CD8-positive, alpha-beta memory T cell (primary cell): Measurements from ENCODE around the gene FBXW4. TPM values are rescaled to one million over a fixed set of nuclear protein-coding genes. Genes with fewer than 3 reads are reported as not detected.
A peak's percentile ranks its signal among the peaks of the same experiment; 100 is the strongest.

Experiments
- CTCF ChIA-PET: fragments of 350-600 bp; sonication (Branson Sonifier 250); formaldehyde crosslinking; loops from one replicate; lab custom pipeline; 2021; ENCODE audit warnings: antibody characterized with exemption; lab: Charles Lee
- POLR2A ChIA-PET: fragments of 350-600 bp; sonication (Branson Sonifier 250); formaldehyde crosslinking; loops from one replicate; lab custom pipeline; 2021; ENCODE audit warnings: antibody characterized with exemption; lab: Charles Lee
- DNase-seq, 5 donors: peaks; one replicate each; pipeline versions ENCODE4 v3.0.0 to v3.0.0-alpha.2; 2020 to 2022; ENCODE audit warnings: mixed read lengths in 1 of 5
- H3K27ac ChIP-seq: one replicate; pipeline ENCODE4 v1.7.0; 2013; ENCODE audit warnings: low read depth, mild to moderate bottlenecking, low read length, moderate library complexity
- H3K27me3 ChIP-seq: 2 replicates; pipeline ENCODE4 v1.7.0; 2013; ENCODE audit warnings: low read length, mild to moderate bottlenecking; ENCODE audit not compliant: insufficient read depth, poor library complexity, severe bottlenecking
- H3K36me3 ChIP-seq: 2 replicates; pipeline ENCODE4 v1.7.0; 2013; ENCODE audit warnings: mild to moderate bottlenecking, low read length, moderate library complexity; ENCODE audit not compliant: insufficient read depth
- H3K4me1 ChIP-seq: 2 replicates; pipeline ENCODE4 v1.7.0; 2013; ENCODE audit warnings: mild to moderate bottlenecking, low read length, moderate library complexity; ENCODE audit not compliant: insufficient read depth
- H3K4me3 ChIP-seq: 2 replicates; pipeline ENCODE4 v1.7.0; 2013; ENCODE audit warnings: mild to moderate bottlenecking, low read length
- H3K9me3 ChIP-seq: 2 replicates; pipeline ENCODE4 v1.7.0; 2013; ENCODE audit warnings: mild to moderate bottlenecking, low read length
- H3K27ac Mint-ChIP-seq, 8 donors: one replicate each; pipeline ENCODE4 v1.8.0; 2020 to 2021; ENCODE audit warnings: mixed read lengths in 8 of 8, mild to moderate bottlenecking in 6 of 8, inconsistent platforms in 3 of 8, moderate library complexity in 3 of 8
- H3K27me3 Mint-ChIP-seq, 2 donors: one replicate each; pipeline ENCODE4 v1.8.0; 2020 to 2021; ENCODE audit warnings: mixed read lengths in 2 of 2, mild to moderate bottlenecking in 1 of 2, moderate library complexity in 1 of 2
- H3K36me3 Mint-ChIP-seq, 3 donors: one replicate each; pipeline ENCODE4 v1.8.0; 2020 to 2021; ENCODE audit warnings: mixed read lengths in 3 of 3, inconsistent platforms in 1 of 3, mild to moderate bottlenecking in 1 of 3
- H3K4me1 Mint-ChIP-seq, 3 donors: one replicate each; pipeline ENCODE4 v1.8.0; 2020 to 2021; ENCODE audit warnings: mixed read lengths in 3 of 3, inconsistent platforms in 1 of 3, mild to moderate bottlenecking in 1 of 3
- H3K4me3 Mint-ChIP-seq, 7 donors: one replicate each; pipeline ENCODE4 v1.8.0; 2020 to 2021; ENCODE audit warnings: mixed read lengths in 7 of 7, mild to moderate bottlenecking in 6 of 7, moderate library complexity in 4 of 7, inconsistent platforms in 2 of 7
- H3K9me3 Mint-ChIP-seq, 5 donors: one replicate each; pipeline ENCODE4 v1.8.0; 2020 to 2022; ENCODE audit warnings: mixed read lengths in 5 of 5, mild to moderate bottlenecking in 3 of 5, moderate library complexity in 2 of 5, inconsistent platforms in 1 of 5
- polyA plus RNA-seq: library from polyadenylated mRNA; unstranded; fragments of 300-500 nt; fragmentation: Illumina TruSeq; gene quantifications from one replicate; pipeline ENCODE4 v1.2.3, GENCODE V29; 2021
- total RNA-seq, 2 experiments: library from RNA; stranded (reverse); gene quantifications; one replicate each; pipeline ENCODE4 v1.2.3, GENCODE V29; 2021

Gene FBXW4
- total and polyA plus RNA-seq, 3 experiments from 2014 or later: 13.1 to 54.4 (median 44.2) TPM

DNA sequence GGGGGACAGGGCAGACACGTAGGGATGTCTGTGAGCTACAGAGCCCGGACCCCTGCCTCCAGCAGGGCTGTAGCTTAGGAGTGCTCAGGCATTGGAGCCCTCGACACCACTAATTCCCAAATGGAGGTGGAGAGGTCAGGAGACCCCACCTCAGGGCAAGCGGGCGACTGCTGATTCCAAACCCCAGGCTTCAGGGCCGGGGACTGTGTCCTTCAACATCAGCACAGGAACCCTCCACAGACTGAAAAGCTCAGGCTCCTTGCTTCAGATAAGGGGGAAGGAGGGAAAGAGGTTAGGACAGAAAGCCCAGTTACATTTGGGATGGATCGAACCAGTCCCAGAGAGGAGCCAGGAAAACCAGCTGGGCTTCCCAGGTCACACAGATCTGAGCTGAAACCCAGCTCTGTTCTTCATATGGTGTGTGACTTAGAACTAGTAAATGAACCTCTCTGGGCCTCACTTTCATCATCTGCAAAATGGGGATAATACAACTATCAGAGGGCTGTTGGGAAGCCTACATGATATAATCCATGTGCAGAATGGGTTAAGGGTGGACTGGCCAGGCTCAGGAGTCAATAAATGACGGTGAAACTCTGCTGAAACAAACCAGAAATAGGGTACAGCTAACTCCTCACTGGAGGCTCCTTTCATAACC is 123.6 kb downstream of the FBXW4 start:
- H3K27ac Mint-ChIP-seq: peak overlapping the region in 2 of 8 donors; percentile 54 to 89
- POLR2A ChIA-PET: interaction anchor here (0.6 kb wide), 1 partner anchor 72 kb away, joined by 3 read pairs; no protein-coding TSS in a partner anchor

DNA sequence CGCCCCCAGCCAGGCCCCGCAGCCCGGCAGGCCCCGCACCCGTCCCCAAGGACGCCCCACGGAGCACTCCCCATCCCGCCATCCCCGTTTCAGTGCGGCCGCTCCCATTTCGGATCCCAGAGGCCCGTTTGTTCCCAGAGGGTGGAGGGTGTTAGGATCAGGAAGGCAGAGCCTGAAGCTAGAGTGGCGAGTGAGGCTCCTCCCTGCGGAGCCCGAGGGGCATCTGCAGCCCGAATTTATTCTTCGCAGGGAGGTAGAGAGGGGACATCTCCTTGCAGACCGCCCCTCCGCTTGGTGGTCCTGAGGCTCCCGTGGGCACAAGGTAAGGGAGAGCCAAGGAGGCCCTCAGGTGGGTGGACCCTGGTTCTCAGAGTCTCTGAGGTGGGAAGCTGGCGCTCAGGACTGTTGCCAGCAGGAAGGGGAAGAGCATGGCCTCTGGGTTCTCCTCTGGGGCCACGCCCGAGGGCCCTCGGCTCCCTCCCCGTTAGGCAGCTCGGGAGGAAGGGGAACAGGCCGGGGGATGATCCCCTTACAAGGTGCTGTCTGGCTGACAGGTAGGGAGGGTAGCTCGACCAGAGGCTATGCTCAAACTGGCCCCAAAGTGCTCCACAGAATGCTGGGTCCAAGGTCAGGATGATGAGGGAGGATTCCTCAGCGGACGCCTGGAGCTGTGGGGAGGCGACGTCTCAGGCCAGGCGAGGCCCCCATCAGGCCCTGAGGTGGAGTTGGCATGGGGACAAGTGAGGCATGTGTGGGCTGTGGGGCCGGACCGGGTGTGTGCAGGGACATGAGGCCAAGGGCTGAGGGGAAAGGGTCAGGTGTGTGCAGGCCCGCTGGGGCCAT is 124.3 kb downstream of the FBXW4 start:
- Mint-ChIP-seq H3K4me1 (peaks cover 11 to 21% (median 15%) of the 10 kb centered on the region in 3 donors), H3K27ac (peak overlapping the region in 2 of 8 donors; percentile 54 to 89), H3K4me3 (peak overlapping the region in 6 of 7 donors; percentile 46 to 89 (median 73)), H3K9me3 (no peaks in the 10 kb centered on the region), H3K36me3 (no peaks in the 10 kb centered on the region), H3K27me3 (peaks cover 26 to 37% of the 10 kb centered on the region in 2 donors)
- no peak overlapping the region for H3K4me3 ChIP-seq
- no peak for DNase-seq
- no peak overlapping the region for H3K27ac ChIP-seq
- no peaks in the 10 kb centered on the region for H3K36me3 ChIP-seq
- no peaks in the 10 kb centered on the region for H3K9me3 ChIP-seq
- ChIA-PET POLR2A (no interaction called here), CTCF (interaction anchor here (0.6 to 3.6 kb wide), 18 partner anchors 11 to 409 kb away, joined by 3 to 60 read pairs (median 4); partner anchors contain the start of genes DPCD and POLL)
- peaks cover 14% of the 10 kb centered on the region for H3K4me1 ChIP-seq
- H3K27me3 ChIP-seq: peaks cover 33% of the 10 kb centered on the region

More for the DNA sequence above, 123.6 kb downstream of the FBXW4 start:
- Histone ChIP-seq H3K9me3 (no peaks in the 10 kb centered on the region), H3K27me3 (peaks cover 33% of the 10 kb centered on the region), H3K4me3 (no peak overlapping the region), H3K36me3 (no peaks in the 10 kb centered on the region), H3K4me1 (peaks cover 14% of the 10 kb centered on the region), H3K27ac (no peak overlapping the region)
- CTCF ChIA-PET: interaction anchor here (0.8 to 3.6 kb wide), 14 partner anchors 10 to 410 kb away, joined by 3 to 60 read pairs (median 4); partner anchors contain the start of genes DPCD and POLL
- peaks cover 9 to 18% (median 15%) of the 10 kb centered on the region in 3 donors for H3K4me1 Mint-ChIP-seq
- peak overlapping the region in 3 of 7 donors; percentile 19 to 62 (median 28) for H3K4me3 Mint-ChIP-seq
- peaks cover 21 to 31% of the 10 kb centered on the region in 2 donors for H3K27me3 Mint-ChIP-seq
- H3K36me3 Mint-ChIP-seq: peaks cover 0 to 2% (median 0%) of the 10 kb centered on the region in 3 donors
- no peaks in the 10 kb centered on the region for H3K9me3 Mint-ChIP-seq
- DNase-seq: no peak

GRCh38 chr10:101569622-101570427 is 125.1 kb downstream of the FBXW4 start:
- peaks cover 33 to 44% of the 10 kb centered on the region in 2 donors for H3K27me3 Mint-ChIP-seq
- POLR2A ChIA-PET: interaction anchor here (0.5 kb wide), 1 partner anchor 356 kb away, joined by 3 read pairs; no protein-coding TSS in a partner anchor

DNA sequence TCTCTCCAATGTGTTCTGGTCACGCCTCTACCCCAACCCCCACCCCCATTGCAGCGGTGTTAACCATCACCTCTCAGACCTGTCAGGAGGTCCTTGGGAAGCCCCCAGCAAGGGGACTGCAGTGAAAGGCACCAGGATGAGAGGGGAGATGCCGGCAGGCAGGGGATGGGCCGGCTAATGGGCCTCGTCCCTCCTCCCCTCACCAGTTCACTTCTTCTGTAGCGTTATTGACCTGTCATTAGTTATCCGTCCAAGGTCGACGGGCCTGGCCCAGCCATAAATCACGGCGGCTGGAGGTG is 125.7 kb downstream of the FBXW4 start:
- POLR2A ChIA-PET: interaction anchor here (0.5 kb wide), 1 partner anchor 356 kb away, joined by 3 read pairs; no protein-coding TSS in a partner anchor
- no peak for DNase-seq
- no peak overlapping the region for H3K27ac Mint-ChIP-seq
- peak overlapping the region; percentile 38 to 80 (median 68) for H3K4me3 Mint-ChIP-seq
- peaks cover 36 to 47% of the 10 kb centered on the region in 2 donors for H3K27me3 Mint-ChIP-seq
- Histone ChIP-seq H3K9me3 (no peaks in the 10 kb centered on the region), H3K4me3 (no peak overlapping the region), H3K27me3 (peaks cover 36% of the 10 kb centered on the region), H3K4me1 (peaks cover 14% of the 10 kb centered on the region), H3K27ac (no peak overlapping the region), H3K36me3 (no peaks in the 10 kb centered on the region)
- H3K9me3 Mint-ChIP-seq: no peaks in the 10 kb centered on the region
- CTCF ChIA-PET: interaction anchor here (0.6 to 3.6 kb wide), 15 partner anchors 9 to 408 kb away, joined by 3 to 60 read pairs (median 4); partner anchors contain the start of genes DPCD and POLL
- H3K36me3 Mint-ChIP-seq: no peaks in the 10 kb centered on the region
- H3K4me1 Mint-ChIP-seq: peaks cover 11 to 21% (median 15%) of the 10 kb centered on the region in 3 donors

More at GRCh38 chr10:101569622-101570427, 125.1 kb downstream of the FBXW4 start:
- Histone ChIP-seq H3K27me3 (peaks cover 36% of the 10 kb centered on the region), H3K9me3 (no peaks in the 10 kb centered on the region), H3K4me3 (peak overlapping the region; percentile 75), H3K36me3 (no peaks in the 10 kb centered on the region), H3K4me1 (peaks cover 14% of the 10 kb centered on the region), H3K27ac (no peak overlapping the region)
- peak; percentile 73 to 85 (median 78) for DNase-seq
- CTCF ChIA-PET: interaction anchor here (0.6 to 3.6 kb wide), 17 partner anchors 10 to 357 kb away, joined by 3 to 60 read pairs (median 4); partner anchors contain the start of genes DPCD and POLL
- peak overlapping the region; percentile 50 to 89 (median 77) for H3K4me3 Mint-ChIP-seq
- no peaks in the 10 kb centered on the region for H3K36me3 Mint-ChIP-seq
- H3K4me1 Mint-ChIP-seq: peaks cover 11 to 21% (median 15%) of the 10 kb centered on the region in 3 donors
- no peak overlapping the region for H3K27ac Mint-ChIP-seq
- H3K9me3 Mint-ChIP-seq: no peaks in the 10 kb centered on the region

DNA sequence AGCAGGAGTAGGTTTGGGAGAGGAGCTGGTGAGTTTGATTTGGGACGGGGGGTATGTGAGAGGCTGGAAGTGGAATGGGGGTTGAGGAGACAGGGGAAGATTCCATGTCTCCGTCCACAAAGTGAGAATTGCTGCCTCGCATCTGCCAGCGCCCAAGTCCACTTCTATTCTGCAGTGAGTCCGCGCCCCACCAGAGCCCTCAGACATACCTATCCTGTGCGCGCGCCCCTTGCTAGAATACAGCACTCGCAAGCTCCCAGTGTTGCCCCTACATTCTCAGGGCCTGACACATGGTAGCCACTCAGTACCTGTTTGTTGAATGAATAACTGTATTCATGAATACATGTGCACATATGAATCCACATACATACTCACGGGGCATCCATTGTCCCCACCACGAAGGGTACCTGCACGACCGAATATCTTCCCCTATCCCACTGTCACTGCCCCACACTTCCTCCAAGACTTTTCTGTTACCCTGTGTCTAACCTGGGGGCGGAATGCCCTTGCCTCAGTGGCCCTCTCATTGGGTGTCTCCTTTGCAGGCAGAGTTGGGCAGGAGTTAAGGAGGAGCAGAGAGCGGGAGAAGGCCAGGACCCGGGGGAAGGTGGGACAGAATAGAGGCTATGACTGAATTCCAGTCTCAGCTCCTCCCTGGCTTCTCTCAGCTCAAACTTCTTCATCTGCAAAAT is 126.8 kb downstream of the FBXW4 start:
- Histone ChIP-seq H3K27ac (no peak overlapping the region), H3K4me1 (peaks cover 14% of the 10 kb centered on the region), H3K27me3 (peaks cover 36% of the 10 kb centered on the region), H3K36me3 (no peaks in the 10 kb centered on the region), H3K9me3 (no peaks in the 10 kb centered on the region), H3K4me3 (no peak overlapping the region)
- Mint-ChIP-seq H3K9me3 (no peaks in the 10 kb centered on the region), H3K4me1 (peaks cover 11 to 21% (median 15%) of the 10 kb centered on the region in 3 donors), H3K27me3 (peaks cover 39 to 57% of the 10 kb centered on the region in 2 donors), H3K36me3 (no peaks in the 10 kb centered on the region), H3K27ac (peak overlapping the region in 1 of 8 donors; percentile 47), H3K4me3 (peak overlapping the region in 6 of 7 donors; percentile 16 to 83 (median 48))
- ChIA-PET POLR2A (no interaction called here), CTCF (interaction anchor here (1.0 to 1.7 kb wide), 3 partner anchors 30 to 407 kb away, joined by 3 read pairs; no protein-coding TSS in a partner anchor)
- no peak for DNase-seq

DNA sequence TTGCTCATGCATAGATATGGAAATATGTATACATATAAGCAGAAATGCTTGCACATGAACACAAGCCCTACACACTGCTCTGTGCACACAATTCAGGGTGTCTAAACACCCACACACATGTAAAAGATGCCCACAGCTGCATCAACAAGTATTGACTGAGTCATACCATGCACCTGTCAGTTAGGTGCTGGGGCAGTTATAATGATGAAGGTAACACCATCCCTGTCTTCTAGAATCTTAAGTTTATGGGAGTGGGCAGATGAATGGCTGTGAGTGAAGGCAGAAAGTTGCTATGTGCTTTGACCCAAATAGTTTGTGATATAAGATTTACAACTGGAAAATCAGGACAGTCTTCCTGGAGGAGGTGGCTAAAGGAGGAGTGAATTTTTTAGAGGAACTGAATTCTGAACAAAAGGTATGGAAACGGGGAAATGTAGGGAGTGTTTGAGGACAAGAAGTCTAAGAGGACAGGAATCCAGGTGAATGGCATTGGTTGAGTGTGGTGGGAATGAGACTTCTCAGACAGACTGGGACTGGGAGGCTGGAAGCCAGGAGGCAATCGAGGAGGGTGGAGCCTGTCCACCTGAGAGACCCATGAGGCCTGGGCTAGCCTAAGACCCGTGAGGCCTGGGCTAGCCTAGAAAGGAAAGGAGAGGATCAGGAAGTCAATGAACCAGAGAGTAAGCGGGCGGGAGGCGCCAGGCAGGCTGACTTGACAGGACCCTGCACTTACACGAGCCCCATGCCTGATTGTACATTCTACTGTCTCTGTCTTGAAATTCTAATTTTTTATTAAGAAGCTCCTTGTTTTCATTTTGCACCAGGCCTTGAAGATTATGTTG is 127.6 kb downstream of the FBXW4 start:
- no peaks in the 10 kb centered on the region for H3K36me3 Mint-ChIP-seq
- Histone ChIP-seq H3K27ac (no peak overlapping the region), H3K4me3 (no peak overlapping the region), H3K27me3 (peaks cover 36% of the 10 kb centered on the region), H3K36me3 (no peaks in the 10 kb centered on the region), H3K4me1 (peaks cover 14% of the 10 kb centered on the region), H3K9me3 (no peaks in the 10 kb centered on the region)
- peaks cover 11 to 21% (median 15%) of the 10 kb centered on the region in 3 donors for H3K4me1 Mint-ChIP-seq
- ChIA-PET CTCF (interaction anchor here (1.7 kb wide), 1 partner anchor 406 kb away, joined by 3 read pairs; no protein-coding TSS in a partner anchor), POLR2A (no interaction called here)
- H3K4me3 Mint-ChIP-seq: peak overlapping the region in 4 of 7 donors; percentile 1 to 54 (median 24)
- H3K27me3 Mint-ChIP-seq: peaks cover 41 to 62% of the 10 kb centered on the region in 2 donors
- DNase-seq: no peak
- peak overlapping the region in 2 of 8 donors; percentile 0 to 31 for H3K27ac Mint-ChIP-seq
- H3K9me3 Mint-ChIP-seq: no peaks in the 10 kb centered on the region
